Stomach (tissue), 9 donors: ENCODE measurements around the gene COL4A1. TPM values are rescaled to one million over a fixed set of nuclear protein-coding genes. Genes with fewer than 3 reads are reported as not detected.

Experiments used
- DNase-seq, 2 donors: peaks; one replicate each; pipeline versions ENCODE4 v3.0.0 to v3.0.0-alpha.2; 2013 to 2019
- H3K27ac ChIP-seq, 5 donors: fragments of 200-600 bp in 4 of 5; sonication (generic) in 4 of 5; one replicate each; pipeline ENCODE4 v1.5.1; 2013 to 2019; ENCODE audit warnings: mild to moderate bottlenecking in 1 of 5, moderate library complexity in 1 of 5
- H3K27me3 ChIP-seq, 3 donors: fragments of 200-600 bp; sonication (generic); one replicate each; pipeline ENCODE4 v1.5.1; 2017 to 2019; ENCODE audit warnings: mixed run types in 1 of 3
- H3K36me3 ChIP-seq, 4 donors: fragments of 200-600 bp; sonication (generic); 1 replicate in 3 of 4; 2 replicates in 1 of 4; pipeline ENCODE4 v1.5.1; 2016 to 2019
- H3K4me1 ChIP-seq, 4 donors: fragments of 200-600 bp; sonication (generic); one replicate each; pipeline ENCODE4 v1.5.1; 2016 to 2019
- H3K4me3 ChIP-seq, 4 donors: fragments of 200-600 bp; sonication (generic) in 3 of 4; one replicate each; pipeline ENCODE4 v1.5.1; 2016 to 2019; ENCODE audit warnings: mild to moderate bottlenecking in 1 of 4
- H3K9me3 ChIP-seq, 4 donors: fragments of 200-600 bp; sonication (generic); one replicate each; pipeline ENCODE4 v1.5.1; 2016 to 2019
- CTCF ChIP-seq, 7 experiments: fragments of 450-650 bp in 4 of 7; fragments of 200-600 bp in 3 of 7; sonication (generic) in 3 of 7; IDR thresholded peaks; one replicate each; pipeline ENCODE4 v1.5.1; 2016 to 2019; ENCODE audit warnings: antibody characterized with exemption in 7 of 7, control low read depth in 2 of 7, mild to moderate bottlenecking in 1 of 7
- EP300 ChIP-seq: sonication (generic); formaldehyde crosslinking; IDR thresholded peaks from one replicate; pipeline ENCODE4 v1.6.1; 2017; ENCODE audit warnings: antibody characterized with exemption
- POLR2A ChIP-seq, 4 donors: fragments of 450-650 bp; IDR thresholded peaks; one replicate each; pipeline ENCODE4 v1.6.1; 2016; ENCODE audit warnings: antibody characterized with exemption in 4 of 4, control low read depth in 2 of 4, mild to moderate bottlenecking in 1 of 4, moderate library complexity in 1 of 4
- POLR2AphosphoS5 ChIP-seq, 3 donors: sonication (generic); formaldehyde crosslinking; IDR thresholded peaks; one replicate each; pipeline ENCODE4 v1.6.1; 2016; ENCODE audit warnings: antibody characterized with exemption in 3 of 3
- WGBS, 5 donors: extraction: QIAGEN DNeasy Blood & Tissue Kit in 3 of 5; methylation state at CpG; one replicate each; pipeline versions ENCODE4 v1.1.5 to v1.1.7; 2013 to 2018; 5-methylcytosine and 5-hydroxymethylcytosine counted together
- intact Hi-C: fragments of 100-400 bp; cut with DNase I; formaldehyde crosslinking; loops from one replicate; pipeline ENCODE4 v1.15.1; 2023; ENCODE audit warnings: low total_unique reads
- polyA plus RNA-seq, 3 donors: library from polyadenylated mRNA; stranded (reverse); fragments of 200-250 nt; gene quantifications; one replicate each; pipeline ENCODE4 v1.2.3, GENCODE V29; 2013
- total RNA-seq, 5 donors: library from RNA; depleted of rRNA; stranded (reverse); fragments of >200 nt; gene quantifications; one replicate each; pipeline versions ENCODE4 v1.1.0 to v1.2.3, GENCODE V29; 2014 to 2016
- donor health status: healthy with polysubstance abuse.
- donor health status: Bipolar disorder and iron deficiency.
- donor health status: healthy.

Gene COL4A1
- total and polyA plus RNA-seq, 8 donors = 18.8 to 798 (median 133) TPM

- intact Hi-C loops = no loop called here
- no peaks in the 10 kb centered on the region for H3K9me3 ChIP-seq
- H3K27me3 ChIP-seq = no peaks in the 10 kb centered on the region
- 93 to 99% (median 97%) methylated on average over 3 of the region's 3 CpGs for WGBS, 5 donors
- H3K27ac ChIP-seq = no peak overlapping the region
- H3K4me3 ChIP-seq = no peak overlapping the region
- H3K4me1 ChIP-seq = peaks cover 0 to 19% (median 6%) of the 10 kb centered on the region in 4 donors
- no peak for TF ChIP-seq POLR2AphosphoS5 (IDR thresholded peaks at IDR 0.05)
- TF ChIP-seq EP300 = no peak
- TF ChIP-seq POLR2A (IDR thresholded peaks at IDR 0.05) = no peak
- no peak for TF ChIP-seq CTCF (IDR thresholded peaks at IDR 0.05)
- DNase-seq = no peak
- H3K36me3 ChIP-seq = peaks cover 28 to 81% (median 72%) of the 10 kb centered on the region in 4 donors
Observed at GRCh38 chr13:110210604-110210985, 96.4 kb downstream of the COL4A1 start.

- TF ChIP-seq CTCF (IDR thresholded peaks at IDR 0.05) (no peak), POLR2A (IDR thresholded peaks at IDR 0.05) (no peak), POLR2AphosphoS5 (IDR thresholded peaks at IDR 0.05) (no peak), EP300 (no peak)
- intact Hi-C loops = no loop called here
- Histone ChIP-seq H3K36me3 (peaks cover 32 to 86% (median 77%) of the 10 kb centered on the region in 4 donors), H3K9me3 (no peaks in the 10 kb centered on the region), H3K4me1 (peaks cover 0 to 14% (median 4%) of the 10 kb centered on the region in 4 donors), H3K27me3 (no peaks in the 10 kb centered on the region), H3K27ac (no peak overlapping the region), H3K4me3 (no peak overlapping the region)
- no peak for DNase-seq
- WGBS, 5 donors = 84 to 93% (median 88%) methylated on average over 14 of the region's 14 CpGs
Observed at GRCh38 chr13:110209950-110210603, 96.9 kb downstream of the COL4A1 start.

GRCh38 chr13:110208116-110208515 is 98.8 kb downstream of the COL4A1 start:
- WGBS, 5 donors = 93 to 96% (median 95%) methylated on average over 10 of the region's 10 CpGs
- no peak overlapping the region for H3K27ac ChIP-seq
- H3K4me1 ChIP-seq = no peaks in the 10 kb centered on the region
- TF ChIP-seq CTCF (IDR thresholded peaks at IDR 0.05) (no peak), POLR2AphosphoS5 (IDR thresholded peaks at IDR 0.05) (no peak)
- intact Hi-C loops = no loop called here
- H3K9me3 ChIP-seq = no peaks in the 10 kb centered on the region
- DNase-seq = no peak
- no peaks in the 10 kb centered on the region for H3K27me3 ChIP-seq
- H3K4me3 ChIP-seq = no peak overlapping the region
- H3K36me3 ChIP-seq = peaks cover 33 to 94% (median 87%) of the 10 kb centered on the region in 4 donors

GRCh38 chr13:110206996-110207395 is 100.0 kb downstream of the COL4A1 start:
- intact Hi-C loops = no loop called here
- 38 to 85% (median 79%) methylated on average over 1 to 2 of the region's 2 CpGs for WGBS, 5 donors
- TF ChIP-seq POLR2AphosphoS5 (IDR thresholded peaks at IDR 0.05) (no peak), POLR2A (IDR thresholded peaks at IDR 0.05) (no peak), CTCF (IDR thresholded peaks at IDR 0.05) (no peak), EP300 (no peak)
- no peaks in the 10 kb centered on the region for H3K27me3 ChIP-seq
- no peak overlapping the region for H3K27ac ChIP-seq
- H3K4me3 ChIP-seq = no peak overlapping the region
- no peaks in the 10 kb centered on the region for H3K9me3 ChIP-seq
- no peaks in the 10 kb centered on the region for H3K4me1 ChIP-seq
- peaks cover 32 to 89% (median 82%) of the 10 kb centered on the region in 4 donors for H3K36me3 ChIP-seq
- no peak for DNase-seq
